ENCODE measurements around the gene SLC29A1.

Gene SLC29A1

DNA sequence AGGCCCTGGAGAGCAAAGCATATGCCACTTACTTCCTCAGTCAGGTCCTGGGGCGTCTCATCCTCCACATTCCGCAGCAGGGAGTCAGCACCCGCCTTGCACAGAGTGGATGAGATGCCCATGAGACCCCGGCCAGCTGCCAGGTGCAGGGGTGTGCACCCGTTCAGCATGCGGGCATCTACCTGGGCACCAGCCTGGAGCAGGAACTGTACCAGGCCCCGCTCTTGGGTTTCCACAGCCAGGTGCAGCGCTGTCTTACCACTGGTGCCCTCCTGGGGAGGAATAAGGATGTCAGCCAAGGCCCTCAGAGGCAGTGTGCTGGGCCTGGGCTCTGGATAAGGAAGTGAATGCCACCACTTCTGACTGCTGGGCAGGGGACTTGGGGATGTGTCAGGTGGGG lies 36.6 kb downstream of the SLC29A1 start:
- no peak overlapping the region for H3K27ac ChIP-seq
- TF ChIP-seq, protein P1, sequence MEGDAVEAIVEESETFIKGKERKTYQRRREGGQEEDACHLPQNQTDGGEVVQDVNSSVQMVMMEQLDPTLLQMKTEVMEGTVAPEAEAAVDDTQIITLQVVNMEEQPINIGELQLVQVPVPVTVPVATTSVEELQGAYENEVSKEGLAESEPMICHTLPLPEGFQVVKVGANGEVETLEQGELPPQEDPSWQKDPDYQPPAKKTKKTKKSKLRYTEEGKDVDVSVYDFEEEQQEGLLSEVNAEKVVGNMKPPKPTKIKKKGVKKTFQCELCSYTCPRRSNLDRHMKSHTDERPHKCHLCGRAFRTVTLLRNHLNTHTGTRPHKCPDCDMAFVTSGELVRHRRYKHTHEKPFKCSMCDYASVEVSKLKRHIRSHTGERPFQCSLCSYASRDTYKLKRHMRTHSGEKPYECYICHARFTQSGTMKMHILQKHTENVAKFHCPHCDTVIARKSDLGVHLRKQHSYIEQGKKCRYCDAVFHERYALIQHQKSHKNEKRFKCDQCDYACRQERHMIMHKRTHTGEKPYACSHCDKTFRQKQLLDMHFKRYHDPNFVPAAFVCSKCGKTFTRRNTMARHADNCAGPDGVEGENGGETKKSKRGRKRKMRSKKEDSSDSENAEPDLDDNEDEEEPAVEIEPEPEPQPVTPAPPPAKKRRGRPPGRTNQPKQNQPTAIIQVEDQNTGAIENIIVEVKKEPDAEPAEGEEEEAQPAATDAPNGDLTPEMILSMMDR (IDR thresholded peaks at IDR 0.05), result no peak
- TF ChIP-seq ZFX (IDR thresholded peaks at IDR 0.05; ENCODE audit: borderline replicate concordance), result no peak

DNA sequence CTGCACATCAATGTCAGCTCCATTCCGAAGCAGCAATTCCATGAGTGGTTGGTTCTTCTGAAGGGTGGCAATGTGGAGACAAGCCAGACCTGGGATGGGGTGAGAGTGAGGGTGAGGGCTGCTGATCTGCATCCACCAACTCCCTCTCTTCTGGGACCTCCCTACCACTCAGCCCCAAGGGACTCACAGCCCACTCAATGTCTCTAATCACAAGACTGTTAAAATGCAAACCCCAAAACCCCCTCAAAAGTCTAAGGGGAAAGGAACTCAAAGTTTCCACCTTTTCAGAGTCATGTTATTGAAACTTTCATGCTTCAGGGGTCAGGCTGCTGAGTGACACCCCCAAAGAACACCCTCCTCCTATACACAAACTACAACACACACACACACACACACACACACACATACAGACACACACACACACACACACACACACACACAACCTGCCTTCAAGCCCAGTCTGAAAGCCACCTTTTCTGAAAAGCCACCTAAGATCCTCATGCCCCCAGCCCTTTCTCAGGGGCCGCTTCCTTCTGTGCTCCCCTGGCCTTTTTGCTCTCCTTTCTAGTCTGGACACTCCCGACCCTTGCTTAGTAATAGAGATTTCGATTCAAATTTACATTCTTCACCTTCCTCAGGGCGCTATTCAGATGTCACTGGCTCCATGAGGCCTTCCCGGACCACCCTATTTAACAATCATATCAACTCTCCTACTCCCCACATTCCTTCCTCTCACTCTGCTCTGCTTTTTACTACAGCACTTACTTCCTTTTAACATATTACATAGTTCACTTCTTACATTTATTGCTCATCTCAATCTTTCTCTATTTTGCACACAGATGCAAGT lies 37.3 kb downstream of the SLC29A1 start:
- no peak overlapping the region for H3K27ac ChIP-seq
- TF ChIP-seq, protein P1 (IDR thresholded peaks at IDR 0.05), result no peak
- TF ChIP-seq ZFX (IDR thresholded peaks at IDR 0.05; ENCODE audit: borderline replicate concordance), result no peak

DNA sequence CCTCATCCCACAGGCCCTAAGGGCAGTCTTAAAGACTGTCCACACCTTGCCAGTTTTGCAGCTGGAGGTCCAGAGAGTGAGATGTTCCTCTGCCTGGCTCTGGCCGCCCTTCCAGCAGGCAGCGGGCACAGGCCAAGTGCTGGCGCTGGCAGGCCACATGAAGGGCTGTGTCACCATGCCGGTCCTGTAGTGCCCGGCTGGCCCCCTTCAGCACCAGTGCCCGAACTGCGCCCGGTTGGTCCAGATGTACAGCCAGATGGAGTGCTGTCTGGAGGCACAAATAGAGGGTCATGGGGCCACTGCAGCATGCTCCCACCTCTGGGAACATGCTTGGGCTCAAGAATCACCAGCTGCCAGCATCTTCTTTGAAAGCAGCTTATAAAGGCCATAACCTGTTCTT lies 38.2 kb downstream of the SLC29A1 start:
- no peak overlapping the region for H3K27ac ChIP-seq
- TF ChIP-seq ZFX (IDR thresholded peaks at IDR 0.05; ENCODE audit: borderline replicate concordance), result no peak
- TF ChIP-seq, protein P1 (IDR thresholded peaks at IDR 0.05), result no peak

DNA sequence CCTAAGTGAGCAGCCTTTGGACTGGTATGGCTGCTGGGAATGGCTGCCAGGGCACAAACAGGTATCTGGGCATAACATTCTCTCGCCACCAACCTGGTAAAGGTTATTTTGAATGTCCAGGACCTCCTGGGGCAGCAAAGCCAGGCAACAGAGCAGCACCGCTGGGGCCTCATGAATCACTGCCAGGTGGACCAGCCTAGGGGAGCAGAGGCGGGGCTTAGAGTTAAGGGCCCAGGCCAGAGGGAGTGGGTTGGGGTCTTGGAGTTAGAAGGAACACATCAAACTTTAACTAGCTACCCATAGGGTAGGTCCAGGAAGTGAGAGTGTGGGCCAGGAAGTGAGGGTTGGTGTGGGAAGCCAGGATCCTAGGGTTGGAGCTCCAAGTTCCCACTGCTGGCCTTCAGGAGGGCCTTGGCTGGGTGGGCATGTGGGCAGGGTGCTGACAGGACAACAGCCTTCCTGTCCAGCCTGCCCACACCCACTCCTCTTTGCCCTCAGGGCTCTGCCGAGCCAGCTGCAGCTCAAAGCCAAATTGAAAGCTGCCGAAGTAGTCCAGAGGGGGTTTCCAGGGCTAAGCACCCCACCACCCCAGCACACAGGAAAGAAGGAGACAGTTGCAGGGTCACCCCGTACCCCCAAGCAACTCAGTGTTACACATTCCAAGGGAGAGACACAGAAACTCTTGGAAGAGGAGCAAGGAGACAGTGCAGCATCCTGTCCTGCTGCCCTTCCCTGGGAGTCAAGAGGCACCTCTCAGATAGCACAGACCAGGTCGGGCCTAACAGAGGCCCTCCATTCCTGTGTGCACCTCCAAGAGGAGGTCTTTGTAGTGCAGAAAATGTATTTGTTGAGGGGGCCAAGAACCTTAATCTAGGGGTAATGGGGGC lies 39.3 kb downstream of the SLC29A1 start:
- no peak overlapping the region for H3K27ac ChIP-seq
- TF ChIP-seq, protein P1 (IDR thresholded peaks at IDR 0.05), result no peak
- no peak for TF ChIP-seq ZFX (IDR thresholded peaks at IDR 0.05; ENCODE audit: borderline replicate concordance)

DNA sequence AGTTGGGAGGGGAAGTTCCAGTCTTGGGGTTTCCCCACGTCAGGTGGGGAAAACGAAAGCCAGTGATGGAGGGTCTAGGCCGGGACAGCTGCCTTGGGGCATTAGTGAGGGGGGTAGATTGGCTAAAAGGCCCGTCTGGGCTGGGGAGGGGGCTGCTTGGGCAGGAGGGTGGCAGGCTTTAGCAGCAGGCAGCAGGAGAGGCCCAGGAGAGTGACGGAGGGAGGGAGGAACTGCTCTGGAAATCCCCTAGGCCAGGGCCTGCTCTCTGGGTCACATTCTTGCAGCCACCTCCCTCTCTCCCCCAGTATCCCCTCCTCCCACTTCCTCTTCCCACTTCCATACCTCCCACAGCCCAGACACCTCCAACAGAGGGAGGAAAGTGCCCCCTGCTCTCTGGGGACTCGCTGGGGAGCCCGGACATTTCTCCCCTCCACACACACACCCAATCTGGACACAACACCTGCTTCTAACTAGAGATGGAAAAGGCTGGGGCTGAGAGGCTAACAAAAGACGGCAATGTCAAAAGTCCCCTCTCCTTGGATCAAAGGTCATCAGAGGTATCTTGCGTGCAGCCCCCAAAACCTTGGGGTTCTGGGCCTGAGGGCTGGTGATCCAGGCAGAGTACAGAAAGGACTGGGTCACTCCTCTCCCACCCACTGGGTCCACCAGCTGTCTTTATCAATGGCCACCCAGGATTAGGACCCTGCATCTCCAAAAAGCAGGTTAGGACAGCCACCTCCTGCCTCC lies 40.1 kb downstream of the SLC29A1 start:
- no peak overlapping the region for H3K27ac ChIP-seq

DNA sequence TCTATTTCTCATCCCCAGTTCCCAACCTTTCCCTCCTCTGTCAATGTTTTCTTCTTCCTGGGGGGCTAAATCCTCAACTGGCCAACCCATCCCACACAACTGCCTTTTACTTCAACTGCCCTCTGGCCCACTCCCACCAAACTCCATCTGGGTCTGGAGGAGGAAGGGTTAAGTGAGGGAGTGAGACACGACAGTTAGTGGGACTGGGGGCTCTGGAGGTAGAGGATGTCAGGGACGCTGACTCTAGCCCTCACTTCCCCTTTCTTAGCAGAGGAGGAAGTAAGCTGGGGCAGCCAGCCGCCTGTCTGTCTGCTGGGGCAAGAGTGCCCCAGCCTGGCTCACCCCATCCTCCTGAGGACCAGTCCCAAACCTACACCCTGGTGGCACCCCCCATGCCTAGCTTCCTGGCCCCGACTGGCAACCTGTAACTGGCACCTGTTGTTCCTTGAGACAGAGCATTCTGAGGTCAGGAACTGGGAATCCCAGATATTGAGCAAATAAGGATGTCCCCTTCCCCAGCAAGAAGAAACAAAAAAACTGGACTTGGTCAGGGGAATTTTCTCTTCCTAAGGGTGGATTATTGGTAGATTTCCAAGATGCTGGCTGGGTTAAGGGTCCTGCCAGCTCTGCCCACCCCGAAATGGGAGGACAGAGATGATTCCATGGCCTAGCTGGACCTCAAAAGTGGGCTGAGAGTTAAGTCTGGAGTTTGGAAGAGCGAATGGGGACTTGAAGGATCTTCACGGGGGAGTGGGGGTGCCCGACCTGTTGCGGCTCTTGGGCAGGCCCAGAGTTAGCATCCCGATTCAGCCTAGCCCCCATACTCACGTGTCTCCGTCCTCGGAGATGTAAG lies 41.0 kb downstream of the SLC29A1 start:
- peak overlapping the region; percentile 64 for H3K27ac ChIP-seq

More for the DNA sequence above, 40.1 kb downstream of the SLC29A1 start:
- TF ChIP-seq, protein P1 (IDR thresholded peaks at IDR 0.05), result no peak
- TF ChIP-seq ZFX (IDR thresholded peaks at IDR 0.05; ENCODE audit: borderline replicate concordance), result no peak

More for the DNA sequence above, 41.0 kb downstream of the SLC29A1 start:
- no peak for TF ChIP-seq ZFX (IDR thresholded peaks at IDR 0.05; ENCODE audit: borderline replicate concordance)
- TF ChIP-seq, protein P1 (IDR thresholded peaks at IDR 0.05), result no peak

Measured in 22Rv1 (cell line).